GM12878 (cell line): ENCODE results near the gene CKAP5. TPM values are rescaled to one million over a fixed set of nuclear protein-coding genes. Genes with fewer than 3 reads are reported as not detected.

Source experiments
- ATAC-seq: fragments of 200-7000 bp; cut with Tn5 transposase; 3 replicates; pipeline ENCODE4 v1.9.1; 2020; ENCODE audit warnings: mild to moderate bottlenecking, moderate library complexity
- BruUV-seq: library from RNA; stranded (reverse); fragments of 400-500 nt; replicated peaks from 2 replicates; lab custom pipeline; 2021; lab: Mats Ljungman, UMichigan
- CTCF ChIA-PET: fragments of 300-600 bp; sonication (Branson Sonifier 250); formaldehyde crosslinking; extraction: SDS; loops from one replicate; lab custom pipeline; 2021; ENCODE audit warnings: inconsistent platforms; lab: Yijun Ruan, JAX
- POLR2A ChIA-PET: fragments of 350-600 bp; formaldehyde crosslinking; extraction: SDS; loops from one replicate; lab custom pipeline; 2021; ENCODE audit warnings: inconsistent platforms; lab: Charles Lee
- RAD21 ChIA-PET: fragments of 300-600 bp; sonication (Branson Sonifier 250); formaldehyde crosslinking; loops from one replicate; lab custom pipeline; 2023; ENCODE audit warnings: antibody characterized with exemption; ENCODE audit not compliant: unreplicated experiment; lab: Charles Lee
- SMC1A ChIA-PET: fragments of 300-600 bp; sonication (Branson Sonifier 250); formaldehyde crosslinking; loops from one replicate; lab custom pipeline; 2023; ENCODE audit not compliant: unreplicated experiment, uncharacterized antibody; lab: Charles Lee
- DNase-seq: peaks from one replicate; pipeline ENCODE4 v3.0.0-alpha.2; 2011; ENCODE audit warnings: low read depth, low spot score
- FAIRE-seq: peaks from 3 replicates; lab custom pipeline; 2011; peaks lifted over from hg19 to GRCh38; lab: Jason Lieb, UNC
- H2AFZ ChIP-seq: 2 replicates; pipeline ENCODE4 v1.6.0; 2011; ENCODE audit warnings: low read depth, low read length, control low read depth; ENCODE audit not compliant: control insufficient read depth
- H3K27ac ChIP-seq: 2 replicates; pipeline ENCODE4 v1.5.1; 2011; ENCODE audit warnings: control low read depth; ENCODE audit not compliant: control insufficient read depth, insufficient read depth
- H3K27me3 ChIP-seq, 2 experiments: replicated peaks in 1 of 2; 2 replicates each; pipeline versions ENCODE4 v1.6.0 to v1.6.1; 2011; ENCODE audit warnings: low read length in 1 of 2; ENCODE audit not compliant: control insufficient read depth in 2 of 2, insufficient read depth in 2 of 2
- H3K36me3 ChIP-seq, 2 experiments: 2 replicates each; pipeline ENCODE4 v1.5.1; 2011; ENCODE audit warnings: low read length in 1 of 2; ENCODE audit not compliant: control insufficient read depth in 2 of 2, insufficient read depth in 2 of 2
- H3K4me1 ChIP-seq: 2 replicates; pipeline ENCODE4 v1.6.1; 2011; ENCODE audit warnings: mild to moderate bottlenecking, low read length, moderate library complexity, mixed read lengths; ENCODE audit not compliant: control insufficient read depth, insufficient read depth
- H3K4me2 ChIP-seq: 2 replicates; pipeline ENCODE4 v1.6.0; 2011; ENCODE audit warnings: control low read depth; ENCODE audit not compliant: control insufficient read depth, insufficient read depth
- H3K4me3 ChIP-seq: fragments of 200-600 bp; sonication (generic); 2 replicates; pipeline ENCODE4 v1.5.1; 2016
- H3K79me2 ChIP-seq: 2 replicates; pipeline ENCODE4 v1.6.0; 2011; ENCODE audit warnings: low read length; ENCODE audit not compliant: control insufficient read depth, insufficient read depth
- H3K9ac ChIP-seq: 2 replicates; pipeline ENCODE4 v1.8.0; 2011; ENCODE audit warnings: low read length, control low read depth, mixed read lengths; ENCODE audit not compliant: control insufficient read depth, insufficient read depth
- H3K9me3 ChIP-seq: replicated peaks from 3 replicates; pipeline ENCODE4 v1.5.1; 2011; ENCODE audit warnings: mild to moderate bottlenecking, low read length; ENCODE audit not compliant: control insufficient read depth, insufficient read depth
- H4K20me1 ChIP-seq: 2 replicates; pipeline ENCODE4 v1.6.0; 2011; ENCODE audit not compliant: control insufficient read depth, insufficient read depth
- CHD4 ChIP-seq: fragments of 200-600 bp; sonication (generic); IDR thresholded peaks from 2 replicates; pipeline ENCODE4 v1.6.1; 2016; ENCODE audit warnings: mild to moderate bottlenecking
- EP300 ChIP-seq, 2 experiments: fragments of 150-350 bp in 1 of 2; IDR thresholded peaks; 2 replicates each; pipeline ENCODE4 v1.6.1; 2011 to 2012; ENCODE audit warnings: low read depth in 2 of 2, low read length in 2 of 2, borderline replicate concordance in 1 of 2, improper control_type of control experiment in 1 of 2, inconsistent platforms in 1 of 2; ENCODE audit not compliant: control insufficient read depth in 1 of 2
- HCFC1 ChIP-seq: fragments of 150-350 bp; IDR thresholded peaks from 2 replicates; pipeline ENCODE4 v1.6.1; 2014; ENCODE audit warnings: low read length
- NFYB ChIP-seq: IDR thresholded peaks from 2 replicates; pipeline ENCODE4 v1.6.1; 2011; ENCODE audit warnings: low read depth, mild to moderate bottlenecking, low read length, improper control_type of control experiment, moderate library complexity; ENCODE audit not compliant: insufficient read depth
- SREBF1 ChIP-seq: IDR thresholded peaks from 2 replicates; pipeline ENCODE4 v1.6.1; 2012; ENCODE audit warnings: mild to moderate bottlenecking, low read length
- SUPT20H ChIP-seq: IDR thresholded peaks from 2 replicates; pipeline ENCODE4 v1.6.1; 2011; ENCODE audit warnings: low read depth, mild to moderate bottlenecking, low read length, moderate library complexity, borderline replicate concordance; ENCODE audit not compliant: control insufficient read depth
- TARDBP ChIP-seq: IDR thresholded peaks from 2 replicates; pipeline ENCODE4 v1.6.1; 2016; ENCODE audit warnings: borderline replicate concordance
- YBX1 ChIP-seq: fragments of 450-650 bp; IDR thresholded peaks from 2 replicates; pipeline ENCODE4 v1.6.1; 2016; ENCODE audit warnings: antibody characterized with exemption
- ZNF274 ChIP-seq: IDR thresholded peaks from one replicate; pipeline ENCODE4 v1.8.0; 2011; ENCODE audit not compliant: insufficient read length, insufficient read depth
- ZNF622 ChIP-seq: fragments of 450-650 bp; IDR thresholded peaks from 2 replicates; pipeline ENCODE4 v1.6.1; 2017; ENCODE audit warnings: mild to moderate bottlenecking, inconsistent platforms
- WGBS: methylation state at CpG from one replicate; pipeline ENCODE4 v1.1.6; 2016; ENCODE audit warnings: low lambda C conversion rate; ENCODE audit not compliant: insufficient replicate concordance, insufficient coverage; ENCODE audit errors: missing lambda C conversion rate; 5-methylcytosine and 5-hydroxymethylcytosine counted together
- in situ Hi-C: fragments of 300-500 bp; cut with MboI; formaldehyde crosslinking; loops from 9 replicates; pipeline ENCODE4 v1.14.3; 2018; ENCODE audit warnings: mixed read lengths
- intact Hi-C: fragments of 100-400 bp; cut with micrococcal nuclease; formaldehyde crosslinking; loops from one replicate; pipeline ENCODE4 v1.14.2; 2022; ENCODE audit not compliant: unreplicated experiment
- polyA plus RNA-seq, 11 experiments: library from polyadenylated mRNA; depleted of rRNA in 4 of 11; unstranded in 6 of 11; stranded (reverse) in 5 of 11; fragments of >200 nt; fragmentation: Nextera tagmentation in 4 of 11; fragmentation: Illumina TruSeq in 1 of 11; extraction: Ambion mirVana in 4 of 11; extraction: Trizol in 1 of 11; gene quantifications; 1 replicate in 1 of 11; 2 replicates in 10 of 11; pipeline versions ENCODE4 v1.2.1 to v1.2.3, GENCODE V29; 2011 to 2016; ENCODE audit warnings: inconsistent platforms in 2 of 11, missing spikeins in 2 of 11, low read depth in 1 of 11
- total RNA-seq, 4 experiments: library from RNA; depleted of rRNA in 3 of 4; stranded (reverse); fragments of >200 nt in 3 of 4; fragmentation: Illumina TruSeq in 1 of 4; extraction: Trizol in 1 of 4; gene quantifications; 2 replicates each; pipeline versions ENCODE4 v1.2.1 to v1.2.3, GENCODE V29; 2013 to 2021
- TF ChIP-seq, protein P1 (sequence below): fragments of 450-650 bp; IDR thresholded peaks from 2 replicates; pipeline ENCODE4 v1.6.1; 2016; ENCODE audit warnings: mild to moderate bottlenecking
- TF ChIP-seq, protein P2 (sequence below): fragments of 450-650 bp; formaldehyde crosslinking; IDR thresholded peaks from 2 replicates; pipeline ENCODE4 v1.5.0; 2022; ENCODE audit warnings: mild to moderate bottlenecking, missing genetic modification characterization
- TF ChIP-seq, protein P3 (sequence below): IDR thresholded peaks from 2 replicates; pipeline ENCODE4 v1.6.1; 2011; ENCODE audit warnings: borderline replicate concordance, low read depth, mild to moderate bottlenecking, moderate library complexity, mixed read lengths, low read length; ENCODE audit not compliant: insufficient read depth; ENCODE audit errors: extremely low read length
- TF ChIP-seq, protein P4 (sequence below): fragments of 450-650 bp; IDR thresholded peaks from 2 replicates; pipeline ENCODE4 v1.6.1; 2017; ENCODE audit warnings: mild to moderate bottlenecking, moderate library complexity

CKAP5 gene
- total and polyA plus RNA-seq, 10 of the 15 experiments (the other 5 are each of a cell fraction or from before 2014, with no cell fraction given), result 20.1 to 161 (median 79.8) TPM

DNA sequence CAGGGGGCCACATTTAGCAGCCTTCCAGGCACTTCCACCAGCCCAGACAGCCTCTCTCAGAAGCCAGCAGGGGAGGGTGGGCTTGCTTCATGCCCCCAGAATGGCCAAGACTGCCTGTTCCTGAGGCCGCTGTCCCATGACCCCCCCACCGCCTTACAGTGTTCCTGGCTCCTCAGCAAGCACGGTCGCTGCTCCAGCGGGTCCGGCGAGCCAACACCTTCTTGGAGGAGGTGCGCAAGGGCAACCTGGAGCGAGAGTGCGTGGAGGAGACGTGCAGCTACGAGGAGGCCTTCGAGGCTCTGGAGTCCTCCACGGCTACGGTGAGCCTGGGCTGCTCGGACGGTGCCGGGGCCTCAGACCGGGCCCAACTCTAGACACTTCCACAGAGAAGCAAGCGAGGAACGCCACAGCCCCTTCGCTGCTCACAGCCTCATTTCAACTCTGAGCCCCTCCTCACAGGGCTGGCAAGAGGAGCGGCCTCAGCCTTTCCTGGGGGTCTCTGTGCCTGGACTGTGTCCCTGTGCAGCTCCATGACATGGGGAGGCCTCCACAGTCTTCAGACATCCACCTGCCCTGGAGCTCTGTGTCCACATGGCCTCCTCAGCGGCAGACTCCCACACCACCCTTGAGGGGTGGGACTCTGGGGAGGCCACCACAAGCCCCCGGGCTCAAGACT, 126.4 kb downstream of the CKAP5 start:
- Histone ChIP-seq H4K20me1 (no peaks in the 10 kb centered on the region), H3K4me3 (no peak overlapping the region), H3K27me3 (no peaks in the 10 kb centered on the region), H3K9me3 (no peaks in the 10 kb centered on the region), H3K4me2 (no peak overlapping the region), H3K36me3 (no peaks in the 10 kb centered on the region), H3K27ac (no peak overlapping the region), H3K9ac (no peak overlapping the region), H3K4me1 (no peaks in the 10 kb centered on the region; the same call in 1 of the 2 replicates), H2AFZ (no peak overlapping the region), H3K79me2 (no peaks in the 10 kb centered on the region)
- in situ Hi-C loops, result no loop called here
- intact Hi-C loops, result no loop called here
- RAD21 ChIA-PET, result no interaction called here
- 77% methylated on average over 20 of the region's 25 CpGs for WGBS
- POLR2A ChIA-PET, result no interaction called here
- CTCF ChIA-PET, result no interaction called here
- SMC1A ChIA-PET, result no interaction called here
- DNase-seq (no peak), FAIRE-seq (no peak), ATAC-seq (no peak)
- no TSS peak for BruUV-seq
- TF ChIP-seq NFYB (no peak), TARDBP (no peak), SUPT20H (no peak), ZNF274 (no peak), CHD4 (no peak), HCFC1 (no peak), ZNF622 (no peak), SREBF1 (no peak), EP300 (IDR thresholded peaks at IDR 0.05; ENCODE audit: borderline replicate concordance in 1 of 2, control insufficient read depth in 1 of 2, low read depth in 2 of 2, low read length in 2 of 2) (no peak), YBX1 (no peak)
- TF ChIP-seq, protein P1, sequence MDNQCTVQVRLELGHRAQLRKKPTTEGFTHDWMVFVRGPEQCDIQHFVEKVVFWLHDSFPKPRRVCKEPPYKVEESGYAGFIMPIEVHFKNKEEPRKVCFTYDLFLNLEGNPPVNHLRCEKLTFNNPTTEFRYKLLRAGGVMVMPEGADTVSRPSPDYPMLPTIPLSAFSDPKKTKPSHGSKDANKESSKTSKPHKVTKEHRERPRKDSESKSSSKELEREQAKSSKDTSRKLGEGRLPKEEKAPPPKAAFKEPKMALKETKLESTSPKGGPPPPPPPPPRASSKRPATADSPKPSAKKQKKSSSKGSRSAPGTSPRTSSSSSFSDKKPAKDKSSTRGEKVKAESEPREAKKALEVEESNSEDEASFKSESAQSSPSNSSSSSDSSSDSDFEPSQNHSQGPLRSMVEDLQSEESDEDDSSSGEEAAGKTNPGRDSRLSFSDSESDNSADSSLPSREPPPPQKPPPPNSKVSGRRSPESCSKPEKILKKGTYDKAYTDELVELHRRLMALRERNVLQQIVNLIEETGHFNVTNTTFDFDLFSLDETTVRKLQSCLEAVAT, result no peak
- TF ChIP-seq, protein P2, sequence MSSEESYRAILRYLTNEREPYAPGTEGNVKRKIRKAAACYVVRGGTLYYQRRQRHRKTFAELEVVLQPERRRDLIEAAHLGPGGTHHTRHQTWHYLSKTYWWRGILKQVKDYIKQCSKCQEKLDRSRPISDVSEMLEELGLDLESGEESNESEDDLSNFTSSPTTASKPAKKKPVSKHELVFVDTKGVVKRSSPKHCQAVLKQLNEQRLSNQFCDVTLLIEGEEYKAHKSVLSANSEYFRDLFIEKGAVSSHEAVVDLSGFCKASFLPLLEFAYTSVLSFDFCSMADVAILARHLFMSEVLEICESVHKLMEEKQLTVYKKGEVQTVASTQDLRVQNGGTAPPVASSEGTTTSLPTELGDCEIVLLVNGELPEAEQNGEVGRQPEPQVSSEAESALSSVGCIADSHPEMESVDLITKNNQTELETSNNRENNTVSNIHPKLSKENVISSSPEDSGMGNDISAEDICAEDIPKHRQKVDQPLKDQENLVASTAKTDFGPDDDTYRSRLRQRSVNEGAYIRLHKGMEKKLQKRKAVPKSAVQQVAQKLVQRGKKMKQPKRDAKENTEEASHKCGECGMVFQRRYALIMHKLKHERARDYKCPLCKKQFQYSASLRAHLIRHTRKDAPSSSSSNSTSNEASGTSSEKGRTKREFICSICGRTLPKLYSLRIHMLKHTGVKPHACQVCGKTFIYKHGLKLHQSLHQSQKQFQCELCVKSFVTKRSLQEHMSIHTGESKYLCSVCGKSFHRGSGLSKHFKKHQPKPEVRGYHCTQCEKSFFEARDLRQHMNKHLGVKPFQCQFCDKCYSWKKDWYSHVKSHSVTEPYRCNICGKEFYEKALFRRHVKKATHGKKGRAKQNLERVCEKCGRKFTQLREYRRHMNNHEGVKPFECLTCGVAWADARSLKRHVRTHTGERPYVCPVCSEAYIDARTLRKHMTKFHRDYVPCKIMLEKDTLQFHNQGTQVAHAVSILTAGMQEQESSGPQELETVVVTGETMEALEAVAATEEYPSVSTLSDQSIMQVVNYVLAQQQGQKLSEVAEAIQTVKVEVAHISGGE (CRISPR knock-in tag), result no peak
- TF ChIP-seq, protein P3, sequence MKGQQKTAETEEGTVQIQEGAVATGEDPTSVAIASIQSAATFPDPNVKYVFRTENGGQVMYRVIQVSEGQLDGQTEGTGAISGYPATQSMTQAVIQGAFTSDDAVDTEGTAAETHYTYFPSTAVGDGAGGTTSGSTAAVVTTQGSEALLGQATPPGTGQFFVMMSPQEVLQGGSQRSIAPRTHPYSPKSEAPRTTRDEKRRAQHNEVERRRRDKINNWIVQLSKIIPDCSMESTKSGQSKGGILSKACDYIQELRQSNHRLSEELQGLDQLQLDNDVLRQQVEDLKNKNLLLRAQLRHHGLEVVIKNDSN, result no peak
- TF ChIP-seq, protein P4, sequence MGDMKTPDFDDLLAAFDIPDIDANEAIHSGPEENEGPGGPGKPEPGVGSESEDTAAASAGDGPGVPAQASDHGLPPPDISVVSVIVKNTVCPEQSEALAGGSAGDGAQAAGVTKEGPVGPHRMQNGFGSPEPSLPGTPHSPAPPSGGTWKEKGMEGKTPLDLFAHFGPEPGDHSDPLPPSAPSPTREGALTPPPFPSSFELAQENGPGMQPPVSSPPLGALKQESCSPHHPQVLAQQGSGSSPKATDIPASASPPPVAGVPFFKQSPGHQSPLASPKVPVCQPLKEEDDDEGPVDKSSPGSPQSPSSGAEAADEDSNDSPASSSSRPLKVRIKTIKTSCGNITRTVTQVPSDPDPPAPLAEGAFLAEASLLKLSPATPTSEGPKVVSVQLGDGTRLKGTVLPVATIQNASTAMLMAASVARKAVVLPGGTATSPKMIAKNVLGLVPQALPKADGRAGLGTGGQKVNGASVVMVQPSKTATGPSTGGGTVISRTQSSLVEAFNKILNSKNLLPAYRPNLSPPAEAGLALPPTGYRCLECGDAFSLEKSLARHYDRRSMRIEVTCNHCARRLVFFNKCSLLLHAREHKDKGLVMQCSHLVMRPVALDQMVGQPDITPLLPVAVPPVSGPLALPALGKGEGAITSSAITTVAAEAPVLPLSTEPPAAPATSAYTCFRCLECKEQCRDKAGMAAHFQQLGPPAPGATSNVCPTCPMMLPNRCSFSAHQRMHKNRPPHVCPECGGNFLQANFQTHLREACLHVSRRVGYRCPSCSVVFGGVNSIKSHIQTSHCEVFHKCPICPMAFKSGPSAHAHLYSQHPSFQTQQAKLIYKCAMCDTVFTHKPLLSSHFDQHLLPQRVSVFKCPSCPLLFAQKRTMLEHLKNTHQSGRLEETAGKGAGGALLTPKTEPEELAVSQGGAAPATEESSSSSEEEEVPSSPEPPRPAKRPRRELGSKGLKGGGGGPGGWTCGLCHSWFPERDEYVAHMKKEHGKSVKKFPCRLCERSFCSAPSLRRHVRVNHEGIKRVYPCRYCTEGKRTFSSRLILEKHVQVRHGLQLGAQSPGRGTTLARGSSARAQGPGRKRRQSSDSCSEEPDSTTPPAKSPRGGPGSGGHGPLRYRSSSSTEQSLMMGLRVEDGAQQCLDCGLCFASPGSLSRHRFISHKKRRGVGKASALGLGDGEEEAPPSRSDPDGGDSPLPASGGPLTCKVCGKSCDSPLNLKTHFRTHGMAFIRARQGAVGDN, result no peak
